ENCODE data around the gene SELENON.

DNA sequence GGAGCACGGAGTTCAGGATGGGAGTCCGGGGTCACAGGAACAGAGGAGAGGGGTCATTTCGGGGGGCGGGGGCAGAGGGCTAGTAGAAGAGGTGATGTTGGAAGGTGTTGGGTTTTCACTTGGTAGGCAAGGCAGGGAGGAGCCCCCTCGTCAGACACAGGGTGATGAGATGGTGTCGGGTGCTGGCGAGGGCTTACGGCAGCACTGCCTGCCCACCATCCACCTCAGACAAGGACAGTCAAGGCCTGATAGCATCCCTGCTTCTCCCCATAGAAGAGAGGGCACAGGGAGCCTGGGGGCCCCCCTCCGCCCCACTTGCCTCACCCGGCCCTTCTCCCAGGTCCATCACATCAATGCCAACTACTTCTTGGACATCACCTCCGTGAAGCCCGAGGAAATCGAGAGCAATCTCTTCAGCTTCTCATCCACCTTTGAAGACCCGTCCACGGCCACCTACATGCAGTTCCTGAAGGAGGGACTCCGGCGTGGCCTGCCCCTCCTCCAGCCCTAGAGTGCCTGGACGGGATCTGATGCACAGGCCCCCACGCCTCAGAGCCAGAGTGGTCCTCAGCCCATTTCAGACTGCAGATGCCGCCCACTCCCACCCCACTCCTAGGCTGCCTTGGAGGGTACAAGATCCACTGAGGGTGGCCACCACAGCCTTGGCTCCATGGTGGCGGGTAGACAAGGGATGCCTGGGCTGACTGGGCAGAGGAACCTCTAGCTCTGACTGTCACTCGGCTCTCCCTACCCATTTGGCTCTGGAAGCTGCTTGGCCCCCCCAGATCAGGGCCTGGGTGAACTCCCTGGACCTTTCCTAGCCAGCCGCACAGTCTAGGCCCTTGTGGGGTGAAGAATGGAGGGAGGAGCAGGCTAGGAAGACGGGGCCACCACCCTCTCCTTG is 15.5 kb downstream of the SELENON start:
- TF ChIP-seq, protein P1, sequence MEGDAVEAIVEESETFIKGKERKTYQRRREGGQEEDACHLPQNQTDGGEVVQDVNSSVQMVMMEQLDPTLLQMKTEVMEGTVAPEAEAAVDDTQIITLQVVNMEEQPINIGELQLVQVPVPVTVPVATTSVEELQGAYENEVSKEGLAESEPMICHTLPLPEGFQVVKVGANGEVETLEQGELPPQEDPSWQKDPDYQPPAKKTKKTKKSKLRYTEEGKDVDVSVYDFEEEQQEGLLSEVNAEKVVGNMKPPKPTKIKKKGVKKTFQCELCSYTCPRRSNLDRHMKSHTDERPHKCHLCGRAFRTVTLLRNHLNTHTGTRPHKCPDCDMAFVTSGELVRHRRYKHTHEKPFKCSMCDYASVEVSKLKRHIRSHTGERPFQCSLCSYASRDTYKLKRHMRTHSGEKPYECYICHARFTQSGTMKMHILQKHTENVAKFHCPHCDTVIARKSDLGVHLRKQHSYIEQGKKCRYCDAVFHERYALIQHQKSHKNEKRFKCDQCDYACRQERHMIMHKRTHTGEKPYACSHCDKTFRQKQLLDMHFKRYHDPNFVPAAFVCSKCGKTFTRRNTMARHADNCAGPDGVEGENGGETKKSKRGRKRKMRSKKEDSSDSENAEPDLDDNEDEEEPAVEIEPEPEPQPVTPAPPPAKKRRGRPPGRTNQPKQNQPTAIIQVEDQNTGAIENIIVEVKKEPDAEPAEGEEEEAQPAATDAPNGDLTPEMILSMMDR (IDR thresholded peaks at IDR 0.05; ENCODE audit: insufficient read depth, low read depth, low read length) = no peak
- TF ChIP-seq EZH2 (IDR thresholded peaks at IDR 0.05; ENCODE audit: insufficient read depth, low read length) = no peak
